CD4-positive, alpha-beta T cell treated with Interleukin-15 for 1 hour (primary cell): ENCODE results near the gene MEF2C.
A peak's percentile ranks its signal among the peaks of the same experiment; 100 is the strongest.

ENCODE experiments used
- DNase-seq: peaks from one replicate; pipeline ENCODE4 v3.0.0-alpha.2; 2020

The MEF2C gene

DNA sequence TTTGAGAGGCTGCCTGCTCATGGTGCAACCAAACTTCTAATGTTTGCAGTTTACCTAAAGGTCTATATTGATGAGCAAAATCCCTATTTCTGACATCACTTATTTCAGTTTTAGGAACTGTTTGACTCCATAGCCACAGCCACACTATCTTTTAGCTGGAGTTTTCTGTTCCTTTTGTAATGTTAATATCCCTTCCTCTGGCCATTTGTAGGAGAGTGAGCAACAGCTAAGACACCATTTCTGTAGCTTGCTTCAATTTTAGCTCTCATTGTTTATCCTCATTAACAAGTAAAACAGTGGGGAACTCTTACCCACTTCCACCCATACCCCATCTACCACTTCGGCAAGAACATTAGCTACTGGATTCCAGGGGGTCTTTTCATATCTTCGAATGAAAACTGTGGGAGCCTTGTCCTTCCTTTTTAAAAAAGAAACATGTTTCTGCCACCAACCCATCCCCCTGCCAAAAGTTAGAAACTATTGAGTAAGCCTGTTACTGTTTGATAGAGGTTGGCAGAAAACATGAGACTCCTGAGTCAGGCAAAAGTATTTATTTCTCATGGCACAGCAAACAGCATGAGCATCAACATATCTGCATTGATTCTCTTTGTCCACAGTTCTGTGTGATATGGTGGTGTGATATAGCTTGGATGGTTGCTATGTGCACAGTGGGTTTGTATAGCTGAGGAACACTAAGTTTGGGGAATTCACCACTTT lies 174.1 kb downstream of the MEF2C start:
- no peak for DNase-seq

DNA sequence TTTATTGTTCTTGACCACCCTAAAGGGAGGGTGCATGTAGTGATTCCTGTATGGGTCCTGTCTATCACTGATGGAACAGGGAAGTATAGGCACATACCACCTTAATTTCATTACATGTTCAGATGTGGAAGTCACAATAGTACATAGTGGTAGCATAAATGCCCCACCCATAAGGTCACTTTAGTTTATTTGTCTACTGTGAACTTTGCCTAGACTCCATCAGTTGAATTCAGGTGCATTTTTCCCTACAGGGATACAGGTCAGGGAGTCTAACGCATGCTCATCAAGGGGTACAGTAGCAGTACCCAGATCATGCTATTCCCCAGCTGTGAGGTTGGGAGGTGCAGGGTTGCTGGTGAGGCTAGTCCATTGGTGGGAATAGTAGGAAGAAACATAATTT lies 175.0 kb downstream of the MEF2C start:
- DNase-seq = no peak

- no peak for DNase-seq
Measured at GRCh38 chr5:88707216-88707965, 175.6 kb downstream of the MEF2C start.

DNA sequence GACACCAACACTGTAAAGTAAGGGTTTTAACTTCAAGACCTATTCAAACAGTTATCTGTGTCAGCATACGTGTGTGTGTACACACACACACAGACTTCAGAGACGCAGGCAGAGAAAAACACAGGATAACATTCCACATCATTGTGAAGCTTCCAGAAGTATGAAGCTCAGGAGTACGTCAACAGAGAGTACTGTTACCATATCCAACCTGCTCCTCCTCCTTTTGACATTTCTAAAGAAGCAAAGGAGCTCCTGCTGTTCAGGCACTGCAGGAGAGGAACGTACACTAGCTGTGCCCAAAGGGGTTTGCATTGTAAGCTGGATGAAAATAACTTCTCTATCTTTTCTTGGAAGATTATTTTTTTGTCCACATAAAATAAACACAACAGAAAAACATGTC lies 180.7 kb downstream of the MEF2C start:
- no peak for DNase-seq

- no peak for DNase-seq
Measured at GRCh38 chr5:88700121-88700520, 182.9 kb downstream of the MEF2C start.

GRCh38 chr5:88698290-88698689 lies 184.7 kb downstream of the MEF2C start:
- no peak for DNase-seq

DNA sequence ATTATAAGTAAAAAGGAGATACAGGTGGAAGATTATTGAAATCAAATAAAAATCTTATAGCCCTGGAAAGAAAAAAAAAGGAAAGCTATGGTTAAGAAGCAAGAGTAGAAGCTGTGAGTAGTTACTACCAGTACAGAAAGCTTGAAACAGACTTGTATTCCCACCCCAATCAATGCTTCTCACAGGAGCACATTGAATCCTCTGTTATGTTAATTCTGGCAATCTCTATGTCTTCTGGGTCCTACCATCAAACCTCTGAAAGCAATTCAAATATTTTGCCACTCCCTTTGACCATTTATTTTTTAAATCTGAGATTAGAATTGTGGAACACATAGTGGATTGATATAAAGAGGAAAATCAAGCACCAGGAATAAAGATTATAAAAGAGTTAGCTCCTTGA lies 186.5 kb downstream of the MEF2C start:
- no peak for DNase-seq

DNA sequence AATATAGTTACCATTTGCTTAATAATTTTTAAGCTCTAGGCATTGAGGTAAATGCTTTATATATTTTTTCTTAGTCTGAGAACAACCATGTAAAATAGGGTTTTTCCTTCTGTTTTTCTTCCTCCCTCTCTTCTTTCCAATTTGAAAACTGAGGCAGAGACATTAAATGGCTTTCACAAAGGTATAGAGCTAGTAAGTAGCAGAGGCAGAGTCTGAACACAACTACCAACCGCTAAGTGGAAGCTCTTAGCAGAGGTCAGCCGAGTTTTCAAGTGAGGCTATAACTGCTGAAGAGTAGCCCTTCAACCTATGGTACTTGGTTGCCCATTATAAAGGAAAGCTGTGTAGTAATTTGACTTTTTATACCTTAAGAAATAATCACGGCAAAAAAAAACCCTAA lies 187.1 kb downstream of the MEF2C start:
- DNase-seq = no peak

DNA sequence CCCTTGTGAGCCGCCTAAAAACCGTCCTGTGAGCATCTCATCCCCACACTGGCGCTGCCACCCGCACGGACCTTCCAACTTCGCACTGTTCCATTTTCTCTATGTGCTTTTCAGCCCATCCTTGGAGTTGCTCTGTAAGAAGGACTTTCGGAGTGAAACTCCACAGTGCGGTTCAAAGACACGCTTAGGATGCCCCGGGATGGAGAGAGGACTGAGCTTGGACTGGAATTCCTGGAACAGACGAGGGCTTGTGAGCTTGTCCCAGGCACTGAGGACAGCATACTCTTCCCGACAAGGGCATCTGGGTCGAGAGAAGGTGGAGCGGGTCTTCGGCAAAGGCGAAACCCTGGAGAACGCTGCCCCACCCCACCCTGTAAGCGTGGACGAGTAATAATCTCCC lies 187.8 kb downstream of the MEF2C start:
- no peak for DNase-seq

DNA sequence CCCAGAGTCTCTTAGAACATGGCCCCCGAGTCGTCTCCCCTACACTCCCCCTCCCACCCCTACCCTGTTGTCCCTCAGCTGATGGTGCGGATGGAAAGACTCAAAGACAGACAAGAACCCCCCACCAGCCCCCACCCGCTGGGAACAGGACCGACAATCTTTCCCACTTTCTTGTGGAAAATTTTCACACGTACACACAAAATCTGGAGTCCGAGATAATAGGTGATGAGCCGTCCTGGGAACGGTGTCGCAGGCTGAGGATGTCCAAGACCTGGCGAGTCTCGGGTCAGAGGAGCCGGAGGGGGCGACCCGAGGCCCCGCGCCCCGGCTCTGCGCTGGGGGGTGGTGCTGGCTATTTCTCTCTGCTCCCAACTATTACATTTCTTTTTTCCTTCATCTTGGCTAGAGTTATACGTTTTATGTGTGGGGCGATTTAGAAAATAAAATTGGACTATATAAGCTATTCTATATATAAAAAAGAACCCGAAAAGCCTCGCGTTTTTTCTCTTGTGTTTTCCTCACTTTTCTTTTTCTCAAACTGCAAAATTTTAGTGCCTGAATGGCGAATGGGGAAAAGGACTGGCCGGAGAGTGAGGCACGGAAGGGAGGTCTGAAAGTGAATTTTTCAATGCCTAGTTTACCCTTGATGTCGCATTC lies 188.8 kb downstream of the MEF2C start:
- DNase-seq = no peak

GRCh38 chr5:88693071-88693932 lies 189.7 kb downstream of the MEF2C start:
- DNase-seq = no peak

DNA sequence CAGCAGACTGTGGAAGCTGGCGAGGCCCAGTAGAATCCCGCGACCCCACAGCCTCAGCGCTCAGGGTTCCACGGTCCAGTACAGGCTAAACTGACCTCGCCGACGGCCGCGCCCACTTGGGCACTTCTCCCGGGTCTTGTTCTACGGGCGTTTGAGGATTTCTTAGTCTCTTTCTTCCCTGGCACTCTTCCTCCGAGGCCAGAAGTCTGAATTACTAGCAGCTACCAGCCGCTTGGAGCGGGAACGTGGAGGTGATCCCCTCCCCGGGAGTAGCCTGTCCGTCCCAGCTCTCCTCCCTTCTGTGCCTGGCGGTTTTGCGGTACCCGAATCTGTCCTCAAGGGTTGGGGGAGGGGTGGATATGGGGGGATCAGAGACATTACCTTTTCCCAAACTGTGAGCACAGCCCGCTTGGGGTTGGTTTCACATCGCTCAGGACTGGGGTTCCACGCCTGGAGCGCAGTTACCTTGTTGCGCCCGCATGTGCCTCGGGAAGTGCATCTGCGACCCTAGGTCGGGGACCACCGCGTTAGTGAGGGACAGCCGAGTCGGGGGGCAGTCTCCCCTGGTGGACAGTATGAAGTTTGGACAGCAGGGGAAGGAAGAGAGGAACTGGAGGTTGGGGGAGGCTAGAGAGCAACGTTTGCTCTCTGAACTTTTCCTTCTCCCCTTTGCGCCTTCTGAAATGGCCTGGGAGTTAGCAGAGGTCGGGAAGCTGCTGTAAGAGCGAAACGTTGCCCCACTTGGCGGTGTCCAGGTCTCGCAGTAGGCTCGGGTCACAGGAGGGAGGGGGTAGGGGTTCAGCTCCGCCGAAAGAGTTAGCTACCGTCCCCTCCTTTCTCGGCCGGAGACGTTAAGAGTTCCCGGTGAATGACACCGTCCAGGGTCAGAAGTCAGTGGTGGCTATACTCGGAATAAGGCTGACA lies 190.8 kb downstream of the MEF2C start:
- DNase-seq = no peak

DNA sequence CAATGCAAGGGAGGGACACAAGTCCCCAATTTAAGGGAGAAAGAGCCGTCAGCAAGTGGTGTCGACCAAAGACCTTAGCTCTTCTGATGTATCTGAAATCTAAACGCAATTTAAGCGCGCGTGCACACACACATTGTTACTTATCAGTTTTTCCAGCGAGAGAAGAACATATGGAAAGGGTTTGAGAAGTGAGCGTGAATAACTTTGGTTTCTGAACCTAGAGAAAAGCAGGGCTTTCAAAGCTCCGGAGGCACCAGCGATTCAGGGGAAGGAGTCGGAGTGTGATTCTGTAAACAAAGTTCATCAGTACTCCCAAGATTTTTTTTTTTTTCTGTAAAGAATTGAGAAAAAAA lies 191.8 kb downstream of the MEF2C start:
- DNase-seq = no peak

DNA sequence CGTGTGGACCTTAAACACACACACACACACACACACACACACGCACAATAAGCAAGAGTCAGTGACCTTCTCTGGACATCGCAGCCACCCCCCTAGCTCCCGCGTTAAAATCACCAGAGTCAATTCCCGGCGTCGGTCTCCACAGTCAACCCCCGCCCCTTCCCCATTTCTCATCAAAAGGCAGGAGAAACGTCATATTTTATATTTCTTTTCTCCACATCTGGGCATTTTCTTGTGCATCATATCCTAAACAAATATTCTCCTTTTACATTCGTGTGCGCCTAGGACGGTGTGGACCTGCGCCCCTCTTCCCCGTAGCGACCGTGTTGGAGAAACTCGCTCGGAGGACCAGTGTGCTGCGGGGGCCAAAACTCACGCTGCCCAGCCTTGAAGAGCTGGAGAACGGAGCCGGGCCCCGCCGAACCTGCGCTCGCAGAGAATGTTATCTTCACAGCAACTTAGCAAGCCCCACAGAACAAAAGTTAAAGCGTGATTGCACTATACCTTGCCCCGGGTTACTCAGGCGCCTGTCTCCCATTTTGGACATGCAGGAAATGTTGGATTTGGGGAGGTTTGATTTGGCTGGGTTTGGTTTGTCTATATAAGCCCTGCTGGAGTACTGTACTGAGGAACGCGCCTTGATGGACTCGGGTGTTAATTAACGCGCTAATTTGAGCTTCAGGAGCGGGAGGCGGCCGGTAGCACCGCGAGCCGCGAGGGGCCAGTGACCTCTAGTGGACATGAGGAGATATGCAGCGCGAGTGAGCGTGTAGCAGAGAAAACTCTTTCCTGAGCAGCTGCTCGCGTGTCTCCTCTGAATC lies 192.4 kb downstream of the MEF2C start:
- peak; percentile 61 for DNase-seq

DNA sequence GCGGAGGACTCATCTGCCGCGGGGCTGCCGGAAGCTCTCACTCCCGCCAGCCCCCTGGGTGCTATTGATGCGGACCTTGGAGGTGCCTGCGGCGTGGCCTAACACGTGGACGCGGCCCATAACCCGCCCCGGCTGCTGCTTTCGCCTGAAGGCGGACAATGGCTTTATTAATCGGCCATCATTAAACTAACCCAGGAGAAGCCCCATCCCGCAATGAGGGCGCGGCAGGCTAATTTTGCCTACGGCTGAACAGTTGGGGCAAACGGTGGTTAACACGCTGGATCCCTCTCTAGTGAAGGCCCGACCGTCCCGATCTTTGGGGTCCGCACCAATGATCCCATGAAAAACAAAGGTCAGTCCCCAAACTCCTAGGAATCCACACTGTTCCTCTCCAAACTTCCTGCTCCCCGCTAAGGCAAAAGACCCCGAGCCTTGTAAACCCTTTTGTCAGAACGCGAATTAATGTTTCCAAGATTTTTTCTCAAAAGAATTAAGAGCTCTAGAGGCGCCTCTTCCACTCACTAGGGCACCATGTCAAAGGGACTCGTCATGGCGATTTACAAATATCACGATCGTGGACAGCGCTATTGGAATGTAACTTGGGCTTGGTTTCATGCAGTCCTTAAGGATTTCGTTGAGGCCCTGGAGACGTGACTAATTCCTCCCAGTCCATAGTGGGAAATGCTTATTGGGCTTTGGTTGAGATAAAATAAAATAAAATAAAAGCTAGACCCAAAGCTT lies 193.1 kb downstream of the MEF2C start:
- no peak for DNase-seq

DNA sequence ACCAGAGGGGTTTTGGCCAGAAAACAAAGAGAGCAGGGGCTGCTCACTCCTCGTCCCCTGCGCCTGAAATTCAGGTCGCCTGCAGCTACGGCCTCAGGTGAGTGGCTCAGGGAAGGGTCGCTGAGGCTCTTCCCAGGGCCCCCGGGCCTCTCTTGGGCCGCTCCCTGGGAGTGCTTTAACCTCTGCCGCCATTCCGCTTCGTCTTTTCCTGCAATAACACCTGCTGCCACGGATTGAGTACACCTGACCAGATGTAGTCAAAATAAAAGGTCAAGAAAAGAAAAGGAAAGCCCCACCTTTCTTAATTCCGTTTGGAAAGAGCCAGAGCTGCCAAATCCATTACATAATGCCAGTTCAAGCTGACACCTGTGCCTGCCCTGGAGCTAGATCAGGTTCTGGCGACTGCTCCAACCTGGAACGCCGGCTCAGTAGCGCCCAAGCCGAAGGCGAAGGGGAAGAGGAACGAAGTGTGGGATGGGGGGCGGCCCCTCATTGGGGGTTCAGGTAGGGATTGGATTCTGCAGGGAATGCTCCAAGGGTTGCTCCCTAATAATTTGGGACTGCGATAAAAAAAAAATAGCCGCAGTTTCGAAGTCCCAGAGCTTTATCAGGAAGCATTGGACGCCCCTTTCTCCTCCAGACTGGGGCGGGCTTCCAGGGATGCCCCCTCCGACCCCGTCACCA lies 193.9 kb downstream of the MEF2C start:
- DNase-seq = no peak

- no peak for DNase-seq
Measured at GRCh38 chr5:88688156-88688983, 194.6 kb downstream of the MEF2C start.

DNA sequence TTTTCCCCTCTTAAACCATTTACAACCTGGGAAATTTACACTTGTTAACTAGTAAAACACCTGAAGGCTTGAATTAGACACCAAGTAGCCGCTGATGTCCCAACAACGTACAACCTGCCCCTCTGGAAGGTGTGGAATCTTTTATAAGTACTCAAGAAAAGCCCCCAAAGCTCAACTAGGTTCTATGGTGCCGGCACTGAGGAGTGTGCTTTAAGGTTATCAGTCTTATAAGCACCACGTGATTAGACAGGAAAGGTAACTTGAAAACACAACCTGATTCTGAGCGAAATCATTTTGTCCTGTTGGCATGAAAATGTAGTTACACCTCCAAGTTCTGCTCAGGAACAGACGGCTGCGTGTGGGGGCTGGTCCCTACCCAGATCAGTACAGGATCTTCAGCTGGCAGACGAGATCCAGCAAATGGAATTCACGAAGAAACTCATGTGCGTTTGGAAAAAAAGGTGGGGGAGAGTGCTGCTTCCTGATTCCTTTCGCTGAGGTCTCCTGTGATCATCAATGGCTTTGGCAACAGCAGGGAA lies 195.5 kb downstream of the MEF2C start:
- no peak for DNase-seq

- DNase-seq = no peak
Measured at GRCh38 chr5:88686726-88687125, 196.3 kb downstream of the MEF2C start.
